GM12878 (cell line): ENCODE results near the gene PRMT5. TPM values are rescaled to one million over a fixed set of nuclear protein-coding genes. Genes with fewer than 3 reads are reported as not detected.

ENCODE experiments used
- ATAC-seq: fragments of 200-7000 bp; cut with Tn5 transposase; 3 replicates; pipeline ENCODE4 v1.9.1; 2020; ENCODE audit warnings: mild to moderate bottlenecking, moderate library complexity
- BruUV-seq: library from RNA; stranded (reverse); fragments of 400-500 nt; replicated peaks from 2 replicates; lab custom pipeline; 2021; lab: Mats Ljungman, UMichigan
- CTCF ChIA-PET: fragments of 300-600 bp; sonication (Branson Sonifier 250); formaldehyde crosslinking; extraction: SDS; loops from one replicate; lab custom pipeline; 2021; ENCODE audit warnings: inconsistent platforms; lab: Yijun Ruan, JAX
- POLR2A ChIA-PET: fragments of 350-600 bp; formaldehyde crosslinking; extraction: SDS; loops from one replicate; lab custom pipeline; 2021; ENCODE audit warnings: inconsistent platforms; lab: Charles Lee
- RAD21 ChIA-PET: fragments of 300-600 bp; sonication (Branson Sonifier 250); formaldehyde crosslinking; loops from one replicate; lab custom pipeline; 2023; ENCODE audit warnings: antibody characterized with exemption; ENCODE audit not compliant: unreplicated experiment; lab: Charles Lee
- SMC1A ChIA-PET: fragments of 300-600 bp; sonication (Branson Sonifier 250); formaldehyde crosslinking; loops from one replicate; lab custom pipeline; 2023; ENCODE audit not compliant: unreplicated experiment, uncharacterized antibody; lab: Charles Lee
- DNase-seq: peaks from one replicate; pipeline ENCODE4 v3.0.0-alpha.2; 2011; ENCODE audit warnings: low read depth, low spot score
- FAIRE-seq: peaks from 3 replicates; lab custom pipeline; 2011; peaks lifted over from hg19 to GRCh38; lab: Jason Lieb, UNC
- H2AFZ ChIP-seq: 2 replicates; pipeline ENCODE4 v1.6.0; 2011; ENCODE audit warnings: low read depth, low read length, control low read depth; ENCODE audit not compliant: control insufficient read depth
- H3K27ac ChIP-seq: 2 replicates; pipeline ENCODE4 v1.5.1; 2011; ENCODE audit warnings: control low read depth; ENCODE audit not compliant: control insufficient read depth, insufficient read depth
- H3K27me3 ChIP-seq, 2 experiments: replicated peaks in 1 of 2; 2 replicates each; pipeline versions ENCODE4 v1.6.0 to v1.6.1; 2011; ENCODE audit warnings: low read length in 1 of 2; ENCODE audit not compliant: control insufficient read depth in 2 of 2, insufficient read depth in 2 of 2
- H3K36me3 ChIP-seq, 2 experiments: 2 replicates each; pipeline ENCODE4 v1.5.1; 2011; ENCODE audit warnings: low read length in 1 of 2; ENCODE audit not compliant: control insufficient read depth in 2 of 2, insufficient read depth in 2 of 2
- H3K4me1 ChIP-seq: 2 replicates; pipeline ENCODE4 v1.6.1; 2011; ENCODE audit warnings: mild to moderate bottlenecking, low read length, moderate library complexity, mixed read lengths; ENCODE audit not compliant: control insufficient read depth, insufficient read depth
- H3K4me2 ChIP-seq: 2 replicates; pipeline ENCODE4 v1.6.0; 2011; ENCODE audit warnings: control low read depth; ENCODE audit not compliant: control insufficient read depth, insufficient read depth
- H3K4me3 ChIP-seq: fragments of 200-600 bp; sonication (generic); 2 replicates; pipeline ENCODE4 v1.5.1; 2016
- H3K79me2 ChIP-seq: 2 replicates; pipeline ENCODE4 v1.6.0; 2011; ENCODE audit warnings: low read length; ENCODE audit not compliant: control insufficient read depth, insufficient read depth
- H3K9ac ChIP-seq: 2 replicates; pipeline ENCODE4 v1.8.0; 2011; ENCODE audit warnings: low read length, control low read depth, mixed read lengths; ENCODE audit not compliant: control insufficient read depth, insufficient read depth
- H3K9me3 ChIP-seq: replicated peaks from 3 replicates; pipeline ENCODE4 v1.5.1; 2011; ENCODE audit warnings: mild to moderate bottlenecking, low read length; ENCODE audit not compliant: control insufficient read depth, insufficient read depth
- H4K20me1 ChIP-seq: 2 replicates; pipeline ENCODE4 v1.6.0; 2011; ENCODE audit not compliant: control insufficient read depth, insufficient read depth
- GATAD2B ChIP-seq: fragments of 450-650 bp; conservative IDR thresholded peaks from 2 replicates; pipeline ENCODE4 v1.6.1; 2017; ENCODE audit warnings: low read depth, mild to moderate bottlenecking, moderate library complexity
- MLLT1 ChIP-seq: fragments of 450-650 bp; IDR thresholded peaks from 2 replicates; pipeline ENCODE4 v1.6.1; 2016; ENCODE audit warnings: mild to moderate bottlenecking
- TAF1 ChIP-seq: IDR thresholded peaks from 2 replicates; pipeline ENCODE4 v1.6.1; 2011; ENCODE audit warnings: mild to moderate bottlenecking, low read depth, low read length, borderline replicate concordance
- TBL1XR1 ChIP-seq: IDR thresholded peaks from 2 replicates; pipeline ENCODE4 v1.6.1; 2012; ENCODE audit warnings: low read depth, low read length, improper control_type of control experiment
- ZBTB40 ChIP-seq: fragments of 450-650 bp; IDR thresholded peaks from 2 replicates; pipeline ENCODE4 v1.6.1; 2016; ENCODE audit warnings: mild to moderate bottlenecking, moderate library complexity, borderline replicate concordance
- ZNF384 ChIP-seq: IDR thresholded peaks from 2 replicates; pipeline ENCODE4 v1.6.1; 2012; ENCODE audit warnings: low read depth, mild to moderate bottlenecking, low read length, improper control_type of control experiment, borderline replicate concordance
- whole genome bisulfite sequencing: methylation state at CpG from one replicate; pipeline ENCODE4 v1.1.6; 2016; ENCODE audit warnings: low lambda C conversion rate; ENCODE audit not compliant: insufficient replicate concordance, insufficient coverage; ENCODE audit errors: missing lambda C conversion rate; 5-methylcytosine and 5-hydroxymethylcytosine counted together
- in situ Hi-C: fragments of 300-500 bp; cut with MboI; formaldehyde crosslinking; loops from 9 replicates; pipeline ENCODE4 v1.14.3; 2018; ENCODE audit warnings: mixed read lengths
- intact Hi-C: fragments of 100-400 bp; cut with micrococcal nuclease; formaldehyde crosslinking; loops from one replicate; pipeline ENCODE4 v1.14.2; 2022; ENCODE audit not compliant: unreplicated experiment
- polyA plus RNA-seq, 11 experiments: library from polyadenylated mRNA; depleted of rRNA in 4 of 11; unstranded in 6 of 11; stranded (reverse) in 5 of 11; fragments of >200 nt; fragmentation: Nextera tagmentation in 4 of 11; fragmentation: Illumina TruSeq in 1 of 11; extraction: Ambion mirVana in 4 of 11; extraction: Trizol in 1 of 11; gene quantifications; 1 replicate in 1 of 11; 2 replicates in 10 of 11; pipeline versions ENCODE4 v1.2.1 to v1.2.3, GENCODE V29; 2011 to 2016; ENCODE audit warnings: inconsistent platforms in 2 of 11, missing spikeins in 2 of 11, low read depth in 1 of 11
- total RNA-seq, 4 experiments: library from RNA; depleted of rRNA in 3 of 4; stranded (reverse); fragments of >200 nt in 3 of 4; fragmentation: Illumina TruSeq in 1 of 4; extraction: Trizol in 1 of 4; gene quantifications; 2 replicates each; pipeline versions ENCODE4 v1.2.1 to v1.2.3, GENCODE V29; 2013 to 2021
- TF ChIP-seq, protein P1 (sequence below): fragments of 450-650 bp; IDR thresholded peaks from 2 replicates; pipeline ENCODE4 v1.6.1; 2017; ENCODE audit warnings: mild to moderate bottlenecking, moderate library complexity

PRMT5 gene
- total and polyA plus RNA-seq, 10 of the 15 experiments (the other 5 are each of a cell fraction or from before 2014, with no cell fraction given) = 54.3 to 221 (median 111) TPM

- ChIA-PET CTCF (interaction anchor here (0.6 to 3.3 kb wide), 4 partner anchors 10 to 274 kb away, joined by 3 to 18 read pairs (median 4); partner anchors contain the start of gene PRMT5), POLR2A (interaction anchor here (0.6 kb wide), 1 partner anchor 200 kb away, joined by 3 read pairs; no protein-coding TSS in a partner anchor), SMC1A (interaction anchor here (0.7 to 1.0 kb wide), 2 partner anchors 12 to 32 kb away, joined by 3 read pairs; no protein-coding TSS in a partner anchor), RAD21 (no interaction called here)
- TF ChIP-seq TBL1XR1 (no peak), TAF1 (no peak), ZBTB40 (no peak), MLLT1 (no peak), GATAD2B (no peak), ZNF384 (no peak)
- TF ChIP-seq, protein P1, sequence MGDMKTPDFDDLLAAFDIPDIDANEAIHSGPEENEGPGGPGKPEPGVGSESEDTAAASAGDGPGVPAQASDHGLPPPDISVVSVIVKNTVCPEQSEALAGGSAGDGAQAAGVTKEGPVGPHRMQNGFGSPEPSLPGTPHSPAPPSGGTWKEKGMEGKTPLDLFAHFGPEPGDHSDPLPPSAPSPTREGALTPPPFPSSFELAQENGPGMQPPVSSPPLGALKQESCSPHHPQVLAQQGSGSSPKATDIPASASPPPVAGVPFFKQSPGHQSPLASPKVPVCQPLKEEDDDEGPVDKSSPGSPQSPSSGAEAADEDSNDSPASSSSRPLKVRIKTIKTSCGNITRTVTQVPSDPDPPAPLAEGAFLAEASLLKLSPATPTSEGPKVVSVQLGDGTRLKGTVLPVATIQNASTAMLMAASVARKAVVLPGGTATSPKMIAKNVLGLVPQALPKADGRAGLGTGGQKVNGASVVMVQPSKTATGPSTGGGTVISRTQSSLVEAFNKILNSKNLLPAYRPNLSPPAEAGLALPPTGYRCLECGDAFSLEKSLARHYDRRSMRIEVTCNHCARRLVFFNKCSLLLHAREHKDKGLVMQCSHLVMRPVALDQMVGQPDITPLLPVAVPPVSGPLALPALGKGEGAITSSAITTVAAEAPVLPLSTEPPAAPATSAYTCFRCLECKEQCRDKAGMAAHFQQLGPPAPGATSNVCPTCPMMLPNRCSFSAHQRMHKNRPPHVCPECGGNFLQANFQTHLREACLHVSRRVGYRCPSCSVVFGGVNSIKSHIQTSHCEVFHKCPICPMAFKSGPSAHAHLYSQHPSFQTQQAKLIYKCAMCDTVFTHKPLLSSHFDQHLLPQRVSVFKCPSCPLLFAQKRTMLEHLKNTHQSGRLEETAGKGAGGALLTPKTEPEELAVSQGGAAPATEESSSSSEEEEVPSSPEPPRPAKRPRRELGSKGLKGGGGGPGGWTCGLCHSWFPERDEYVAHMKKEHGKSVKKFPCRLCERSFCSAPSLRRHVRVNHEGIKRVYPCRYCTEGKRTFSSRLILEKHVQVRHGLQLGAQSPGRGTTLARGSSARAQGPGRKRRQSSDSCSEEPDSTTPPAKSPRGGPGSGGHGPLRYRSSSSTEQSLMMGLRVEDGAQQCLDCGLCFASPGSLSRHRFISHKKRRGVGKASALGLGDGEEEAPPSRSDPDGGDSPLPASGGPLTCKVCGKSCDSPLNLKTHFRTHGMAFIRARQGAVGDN = no peak
- no peaks in the 10 kb centered on the region for H3K79me2 ChIP-seq
- no peak overlapping the region for H3K27ac ChIP-seq
- H3K9me3 ChIP-seq = no peaks in the 10 kb centered on the region
- no peak overlapping the region for H2AFZ ChIP-seq
- no peaks in the 10 kb centered on the region; a peak in 2 of 4 replicates for H3K36me3 ChIP-seq
- ATAC-seq (no peak), DNase-seq (no peak), FAIRE-seq (no peak)
- no peak overlapping the region for H3K4me3 ChIP-seq
- no peaks in the 10 kb centered on the region for H3K4me1 ChIP-seq
- intact Hi-C loops = no loop called here
- no peak overlapping the region for H3K9ac ChIP-seq
- H3K27me3 ChIP-seq = no peaks in the 10 kb centered on the region
- in situ Hi-C loops = no loop called here
- WGBS = 90% methylated on average over 4 of the region's 4 CpGs
- no TSS peak for BruUV-seq
- H3K4me2 ChIP-seq = no peak overlapping the region
- no peaks in the 10 kb centered on the region for H4K20me1 ChIP-seq
Observed at GRCh38 chr14:22939684-22940083, 10.5 kb upstream of the PRMT5 start.
